Dermis microvascular lymphatic vessel endothelial cell (primary cell): Measurements from ENCODE around the gene ARHGAP28. TPM values are rescaled to one million over a fixed set of nuclear protein-coding genes. Genes with fewer than 3 reads are reported as not detected.

ENCODE experiments used
- DNase-seq, 2 donors: peaks; one replicate each; pipeline versions ENCODE4 v3.0.0 to v3.0.0-alpha.2; 2010; ENCODE audit warnings: low read depth in 2 of 2
- total RNA-seq: library from RNA; depleted of rRNA; stranded (reverse); fragments of >200 nt; gene quantifications from 2 replicates; pipeline ENCODE4 v1.2.1, GENCODE V29; 2014

Gene ARHGAP28
- 2.3 and 3.2 TPM in 2 replicates for total RNA-seq

- peak; percentile 55 to 89 for DNase-seq
These were observed at the start of gene ARHGAP28 for GRCh38 chr18:6729247-6730091. TSS of gene ARHGAP28 (plus strand) at chr18:6729716. CDS start at chr18:6729822, 106 bp downstream.

- DNase-seq = no peak
These were observed 48.1 kb upstream of the ARHGAP28 start for GRCh38 chr18:6681331-6681875.

GRCh38 chr18:6682437-6683111 is 46.9 kb upstream of the ARHGAP28 start:
- DNase-seq = no peak

GRCh38 chr18:6683112-6683876 is 46.2 kb upstream of the ARHGAP28 start:
- DNase-seq = no peak

GRCh38 chr18:6687676-6688075 is 41.8 kb upstream of the ARHGAP28 start:
- DNase-seq = no peak

GRCh38 chr18:6708890-6709289 is 20.6 kb upstream of the ARHGAP28 start:
- no peak for DNase-seq

GRCh38 chr18:6711467-6711866 is 18.0 kb upstream of the ARHGAP28 start:
- DNase-seq = no peak

GRCh38 chr18:6712401-6712800 is 17.1 kb upstream of the ARHGAP28 start:
- DNase-seq = no peak

- DNase-seq = no peak
These were observed 15.5 kb upstream of the ARHGAP28 start for GRCh38 chr18:6714010-6714409.

GRCh38 chr18:6718267-6718666 is 11.2 kb upstream of the ARHGAP28 start:
- no peak for DNase-seq

- DNase-seq = no peak
These were observed 10.2 kb upstream of the ARHGAP28 start for GRCh38 chr18:6719098-6719846.

GRCh38 chr18:6719910-6720683 is 9.4 kb upstream of the ARHGAP28 start:
- DNase-seq = no peak

- no peak for DNase-seq
These were observed 7.8 kb upstream of the ARHGAP28 start for GRCh38 chr18:6721755-6722154.

- DNase-seq = no peak
These were observed 6.8 kb upstream of the ARHGAP28 start for GRCh38 chr18:6722690-6723089.

- DNase-seq = no peak
These were observed 5.2 kb upstream of the ARHGAP28 start for GRCh38 chr18:6724331-6724730.

- DNase-seq = no peak
These were observed 1.2 kb upstream of the ARHGAP28 start for GRCh38 chr18:6728331-6728730.

- peak in 1 of 2 donors; percentile 42 for DNase-seq
These were observed 688 bp upstream of the ARHGAP28 start for GRCh38 chr18:6728809-6729246.

- no peak for DNase-seq
These were observed 1.1 kb downstream of the ARHGAP28 start for GRCh38 chr18:6730416-6731221.

- peak in 1 of 2 donors; percentile 34 for DNase-seq
These were observed 1.7 kb downstream of the ARHGAP28 start for GRCh38 chr18:6731222-6731596.
